HG03064 (cell line): ENCODE results near the gene SH3BGRL3.
A peak's percentile ranks its signal among the peaks of the same experiment; 100 is the strongest.
"Not testable (repeated sequence)": the region's sequence is repeated elsewhere in the genome, so short reads cannot be mapped to it uniquely, and the experiment has no call there.

Source experiments
- ATAC-seq: cut with Tn5 transposase; IDR thresholded peaks from one replicate; pipeline ENCODE4 v1.9.1; 2021; ENCODE audit warnings: low read depth; ENCODE audit not compliant: unreplicated experiment

The SH3BGRL3 gene

GRCh38 chr1:26279456-26280332 lies at the start of gene SH3BGRL3:
Gene SH3BGRL3 (plus strand): TSS chr1:26280086. CDS start chr1:26280156, 70 bp downstream.
- ATAC-seq, result peak; percentile 54

DNA sequence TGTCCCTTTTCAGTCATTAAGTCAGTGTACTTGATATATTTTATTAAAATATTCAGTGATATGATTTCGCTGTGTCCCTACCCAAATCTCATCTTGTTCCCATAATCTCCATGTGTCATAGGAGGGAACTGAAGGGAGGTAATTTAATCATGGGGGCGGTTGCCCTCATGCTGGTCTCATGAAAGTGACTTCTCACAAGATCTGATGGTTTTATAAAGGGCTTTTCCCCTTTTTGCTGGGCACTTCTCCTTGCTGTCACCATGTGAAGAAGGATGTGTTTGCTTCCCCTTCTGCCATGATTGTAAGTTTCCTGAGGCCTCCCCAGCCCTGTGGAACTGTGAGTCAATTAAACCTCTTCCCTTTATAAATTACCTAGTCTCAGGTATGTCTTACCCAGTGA lies 49.2 kb upstream of the SH3BGRL3 start:
- not testable (repeated sequence) for ATAC-seq

DNA sequence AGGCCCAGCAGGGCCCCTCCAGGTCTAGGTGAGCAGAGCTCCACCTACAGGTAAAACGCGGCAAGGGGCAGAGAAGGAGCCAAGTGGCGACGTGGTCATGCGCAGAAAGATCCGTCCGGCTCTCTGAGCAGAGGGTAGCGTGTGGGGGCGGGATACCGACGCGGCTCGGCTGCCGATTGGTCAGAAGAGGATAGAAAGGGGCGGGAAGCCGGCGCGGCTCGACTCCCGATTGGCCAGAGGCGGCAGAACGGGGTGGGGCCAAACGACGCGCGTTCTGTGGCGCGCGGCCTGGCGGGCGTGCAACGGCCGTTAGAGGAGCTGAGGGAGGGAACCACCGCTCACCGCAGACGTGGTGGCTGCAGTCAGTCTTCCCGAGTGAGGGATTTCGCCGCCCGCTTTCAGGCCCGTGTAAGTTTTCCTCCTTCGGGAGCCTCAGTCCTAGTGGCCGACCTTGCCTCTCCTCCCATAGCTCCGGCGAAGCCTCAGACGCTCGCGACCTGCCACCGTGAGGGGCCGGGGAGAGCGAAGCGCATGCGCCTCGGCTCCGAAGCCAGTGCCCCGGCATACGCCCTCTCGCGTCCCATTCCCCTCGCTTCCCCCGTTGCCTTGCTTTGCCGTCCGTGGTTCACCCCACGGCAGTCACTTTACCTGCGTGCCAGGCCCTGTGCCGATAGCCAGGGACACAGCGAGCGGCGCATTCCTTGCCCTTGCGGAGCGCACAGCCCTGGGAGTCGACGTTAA lies 45.8 kb upstream of the SH3BGRL3 start, which contains the start of gene CEP85:
Gene CEP85 (plus strand): TSS at position 298 of the 741 bp plus-strand sequence. CDS start 5,584 bp downstream, outside the sequence.
- ATAC-seq, result peak; percentile 85

GRCh38 chr1:26234644-26235370 lies 45.1 kb upstream of the SH3BGRL3 start:
- ATAC-seq, result peak; percentile 13

GRCh38 chr1:26237230-26237966 lies 42.5 kb upstream of the SH3BGRL3 start:
- no peak for ATAC-seq

GRCh38 chr1:26239936-26240335 lies 40.0 kb upstream of the SH3BGRL3 start:
- ATAC-seq, result no peak

- no peak for ATAC-seq
These were observed 27.2 kb upstream of the SH3BGRL3 start for GRCh38 chr1:26252718-26253117.

DNA sequence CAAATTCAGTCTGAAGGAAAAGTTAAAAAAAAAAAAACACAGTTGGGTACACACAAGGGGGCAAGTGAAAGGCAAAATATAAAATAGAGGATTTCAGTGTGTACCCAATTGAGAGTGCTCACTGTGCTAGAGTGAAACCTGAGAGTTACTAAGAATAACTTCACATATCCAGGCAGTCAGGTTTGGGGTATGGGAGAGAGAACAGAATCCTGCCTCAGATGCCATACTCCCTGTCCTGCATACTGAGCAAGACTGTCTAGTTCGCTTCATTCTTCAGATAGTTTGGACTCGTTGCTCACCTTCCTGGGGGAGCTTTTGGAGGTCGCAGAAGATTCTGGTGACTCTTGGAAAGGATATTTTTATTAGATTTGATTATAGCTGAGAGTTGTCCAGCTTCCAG lies 25.5 kb upstream of the SH3BGRL3 start:
- ATAC-seq, result no peak

GRCh38 chr1:26257222-26257621 lies 22.7 kb upstream of the SH3BGRL3 start:
- ATAC-seq, result no peak

- no peak for ATAC-seq
These were observed 20.9 kb upstream of the SH3BGRL3 start for GRCh38 chr1:26259005-26259404.

DNA sequence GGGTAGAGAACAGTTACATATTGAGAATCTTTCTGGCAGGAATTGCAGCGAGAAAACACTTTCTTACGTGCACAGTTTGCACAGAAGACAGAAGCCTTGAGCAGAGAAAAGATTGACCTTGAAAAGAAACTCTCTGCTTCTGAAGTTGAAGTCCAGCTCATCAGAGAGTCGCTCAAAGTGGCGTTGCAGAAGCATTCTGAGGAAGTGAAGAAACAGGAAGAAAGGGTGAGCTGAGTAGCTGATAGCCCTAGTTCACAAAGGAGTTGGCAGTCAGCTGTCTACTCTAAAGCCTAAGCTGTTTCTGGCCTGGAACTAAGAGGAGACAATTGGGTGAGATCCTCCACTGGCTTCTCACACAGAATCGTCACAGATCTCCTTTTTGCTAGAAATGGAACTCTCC lies 20.3 kb upstream of the SH3BGRL3 start:
- no peak for ATAC-seq

DNA sequence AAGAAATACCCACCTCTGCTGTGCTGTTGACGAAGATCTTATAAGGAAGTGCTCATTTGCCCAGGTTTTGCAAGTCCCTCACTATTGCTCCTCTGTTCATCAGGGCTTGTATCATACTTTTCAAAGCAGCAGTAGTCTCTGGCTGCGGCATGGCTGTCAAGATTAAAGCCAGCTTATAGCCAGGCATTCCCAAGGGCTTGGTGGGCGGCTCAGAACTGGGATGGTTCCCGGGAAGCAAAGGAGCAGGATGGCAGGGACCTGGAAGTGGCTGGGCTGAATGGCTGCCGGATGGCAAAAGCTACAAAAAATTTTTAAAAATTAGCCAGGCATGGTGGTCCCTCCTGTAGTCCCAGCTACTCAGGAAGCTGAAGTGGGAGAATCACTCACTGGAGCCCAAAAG lies 16.7 kb upstream of the SH3BGRL3 start:
- no peak for ATAC-seq

- no peak for ATAC-seq
These were observed 14.5 kb upstream of the SH3BGRL3 start for GRCh38 chr1:26265405-26265804.

- no peak for ATAC-seq
These were observed 11.3 kb upstream of the SH3BGRL3 start for GRCh38 chr1:26268290-26269197.

GRCh38 chr1:26269198-26269550 lies 10.7 kb upstream of the SH3BGRL3 start:
- no peak for ATAC-seq

- no peak for ATAC-seq
These were observed 5.0 kb upstream of the SH3BGRL3 start for GRCh38 chr1:26274801-26275425.

DNA sequence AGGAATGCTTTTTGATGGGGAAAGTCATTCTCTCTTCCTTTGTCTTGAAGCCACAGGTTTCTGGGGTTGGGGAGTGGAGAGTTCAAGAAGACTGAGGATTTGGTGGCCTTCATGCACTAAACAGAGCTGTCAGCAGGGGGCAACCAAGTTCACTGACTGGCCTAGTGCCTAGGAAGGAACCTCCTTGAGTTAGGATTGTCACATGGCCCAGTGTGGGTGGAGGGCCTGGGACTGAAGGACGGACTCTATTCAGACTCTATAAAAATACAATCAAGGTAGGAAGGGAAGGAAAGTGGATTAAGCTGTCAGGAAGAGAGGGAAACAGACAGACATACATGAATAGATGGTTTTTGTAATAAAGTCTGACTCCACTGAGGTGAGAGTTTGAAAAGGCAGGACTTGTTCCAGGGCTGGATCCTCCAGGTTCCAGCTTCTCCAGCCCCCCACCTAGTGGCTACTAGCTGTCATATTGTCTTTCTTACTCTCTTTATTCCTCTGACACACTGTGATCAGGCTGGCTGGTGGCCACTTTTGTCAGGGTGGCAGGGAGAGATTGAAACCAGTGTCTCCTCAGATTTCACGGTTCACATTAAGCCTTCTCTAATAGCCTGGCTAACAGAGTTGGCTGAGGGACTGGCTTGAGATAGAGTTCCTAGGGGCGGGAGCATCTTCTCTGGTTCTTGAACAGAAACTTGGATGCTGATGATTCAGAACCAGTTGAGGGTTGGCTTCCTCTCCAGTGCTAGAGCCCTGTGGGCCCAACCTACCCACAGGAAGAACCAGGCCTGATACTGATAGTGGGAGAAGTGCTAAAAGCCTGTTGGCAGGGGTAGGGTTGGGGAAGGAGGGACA lies 4.1 kb upstream of the SH3BGRL3 start:
- ATAC-seq, result no peak

DNA sequence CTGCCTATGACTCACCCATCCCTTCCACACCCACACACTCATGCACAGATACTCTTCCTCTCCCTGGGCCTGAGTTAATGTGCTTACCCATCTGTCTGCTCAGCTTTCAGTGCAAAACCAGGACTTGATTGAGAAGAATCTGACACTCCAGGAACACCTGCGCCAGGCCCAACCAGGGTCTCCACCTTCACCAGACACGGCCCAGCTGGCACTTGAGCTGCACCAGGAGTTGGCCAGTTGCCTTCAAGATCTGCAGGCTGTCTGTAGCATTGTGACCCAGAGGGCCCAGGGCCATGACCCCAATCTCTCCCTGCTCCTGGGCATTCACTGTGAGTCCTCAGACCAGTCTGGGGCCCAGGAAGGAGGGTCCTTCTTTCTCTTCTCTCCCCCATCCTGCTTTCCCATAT lies 3.5 kb upstream of the SH3BGRL3 start:
- ATAC-seq, result no peak
